Activated CD4-positive, alpha-beta T cell treated with anti-CD3 and anti-CD28 coated beads, Interleukin-2, amount 50 U/mL, for 1 hour (primary cell): ENCODE measurements around the gene CD55.

Experiments used
- DNase-seq: peaks from one replicate; pipeline ENCODE4 v3.0.0-alpha.2; 2020

Gene CD55

GRCh38 chr1:207331354-207332313, 10.2 kb downstream of the CD55 start:
- DNase-seq: no peak

DNA sequence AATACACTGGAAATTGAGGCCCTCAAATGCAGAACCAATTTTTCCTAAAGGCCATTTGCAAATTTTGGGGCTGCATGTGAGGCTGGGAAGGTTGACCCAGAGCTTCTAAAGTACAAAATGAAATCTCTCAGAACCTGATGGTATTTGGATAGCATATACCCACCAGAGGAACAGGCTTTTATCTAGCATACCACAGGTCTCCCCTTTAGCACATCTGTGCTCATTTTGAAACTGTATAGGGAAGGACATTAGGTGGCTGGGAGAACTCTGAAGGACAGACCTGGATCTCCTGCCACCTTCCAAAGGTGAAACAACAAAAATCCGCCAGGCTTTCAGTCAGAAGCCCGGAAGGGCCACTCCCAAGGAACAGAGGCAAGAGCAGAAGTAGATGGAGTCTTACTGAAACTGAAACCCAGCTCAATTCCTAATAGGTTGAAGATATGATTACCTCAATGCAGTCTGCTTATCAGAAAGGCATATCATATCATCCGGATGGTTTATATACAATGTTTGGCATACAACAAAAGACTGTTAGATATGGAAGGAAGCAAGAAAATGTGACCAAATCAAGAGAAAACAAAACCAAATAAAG, 11.6 kb downstream of the CD55 start:
- DNase-seq: no peak

DNA sequence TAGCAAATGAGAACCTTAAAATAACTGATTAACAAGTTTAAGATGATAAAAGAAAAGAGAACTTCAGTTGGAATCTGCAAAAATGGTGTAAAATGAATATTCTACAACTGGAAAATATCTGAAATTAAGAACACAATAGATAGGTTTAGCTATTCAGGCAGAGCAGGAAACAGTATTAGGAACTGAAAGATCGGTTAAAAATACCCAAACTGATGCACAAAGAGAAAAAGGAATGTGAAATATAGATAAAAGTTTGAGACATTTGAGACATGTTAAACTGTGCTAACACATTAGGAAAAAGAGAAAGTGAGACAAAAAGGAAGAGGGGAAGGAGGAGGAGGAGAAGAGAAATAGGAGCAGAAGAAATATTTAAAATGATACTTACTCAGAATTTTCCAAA, 12.1 kb downstream of the CD55 start:
- no peak for DNase-seq

DNA sequence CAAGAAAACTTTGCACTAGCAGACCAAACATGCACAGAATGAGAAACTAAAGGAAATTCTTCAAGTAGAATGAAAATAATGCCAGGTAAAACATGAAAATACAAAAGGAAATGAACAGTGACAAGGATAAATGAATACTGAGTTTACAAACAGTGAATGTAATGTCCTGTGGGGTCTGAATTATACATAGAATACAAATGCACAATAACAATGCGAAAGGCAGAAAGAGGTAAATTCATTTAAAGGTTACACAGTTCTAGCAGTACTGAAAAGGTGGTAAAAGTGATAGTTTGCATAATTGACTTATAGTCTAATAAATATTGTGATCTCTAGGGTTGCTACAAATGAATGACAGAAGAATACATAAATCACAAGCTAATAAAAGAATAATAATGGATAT, 12.9 kb downstream of the CD55 start:
- no peak for DNase-seq

DNA sequence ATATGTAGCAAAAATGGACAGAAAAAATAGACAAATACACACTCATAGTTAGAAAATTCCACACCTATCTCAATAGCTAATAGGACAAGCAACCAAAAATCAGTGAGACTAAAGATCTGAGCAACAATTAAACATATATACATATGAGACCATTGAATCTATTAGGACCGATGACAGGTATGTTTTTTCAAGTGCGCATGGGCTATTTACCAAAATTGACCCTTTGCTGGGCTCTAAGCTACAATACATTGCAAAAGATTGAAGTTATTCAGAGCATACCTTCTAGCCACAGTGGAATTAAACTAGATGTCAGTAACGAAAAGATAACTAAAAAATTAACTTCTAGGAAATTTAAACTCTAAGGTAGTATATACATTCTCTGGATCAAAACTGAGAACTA, 13.7 kb downstream of the CD55 start:
- DNase-seq: no peak

DNA sequence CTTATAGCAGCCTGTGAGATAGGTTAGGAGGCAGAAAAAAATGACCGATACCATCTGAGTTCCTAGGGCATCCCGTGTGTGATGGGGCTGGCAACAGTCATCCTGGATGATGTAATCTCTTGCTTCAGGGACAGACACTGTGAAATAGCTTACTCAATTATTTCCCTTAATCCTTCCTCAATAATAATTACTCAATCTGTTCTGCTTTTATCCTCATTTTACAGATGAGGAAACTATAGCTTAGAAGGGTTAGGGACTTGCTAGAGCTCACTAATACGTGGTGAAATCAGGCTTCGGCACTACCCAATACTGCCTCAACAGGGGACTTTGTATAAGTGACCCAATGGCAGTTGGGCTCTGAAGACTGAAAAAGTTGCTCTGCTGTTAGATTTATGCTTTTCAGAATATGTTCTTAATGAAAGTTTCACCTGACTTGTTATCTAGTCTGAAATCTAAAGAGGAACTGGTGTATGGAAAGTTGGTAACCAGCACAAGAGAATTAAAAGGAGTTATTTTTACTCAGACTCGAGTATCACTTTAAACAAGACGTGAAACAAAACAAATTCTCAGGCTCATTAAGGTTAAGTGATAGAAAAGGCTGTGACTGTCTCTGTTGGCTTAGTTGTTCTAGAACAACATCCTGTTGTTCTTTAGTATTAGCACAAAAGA, 14.4 kb downstream of the CD55 start:
- peak; percentile 11 for DNase-seq

DNA sequence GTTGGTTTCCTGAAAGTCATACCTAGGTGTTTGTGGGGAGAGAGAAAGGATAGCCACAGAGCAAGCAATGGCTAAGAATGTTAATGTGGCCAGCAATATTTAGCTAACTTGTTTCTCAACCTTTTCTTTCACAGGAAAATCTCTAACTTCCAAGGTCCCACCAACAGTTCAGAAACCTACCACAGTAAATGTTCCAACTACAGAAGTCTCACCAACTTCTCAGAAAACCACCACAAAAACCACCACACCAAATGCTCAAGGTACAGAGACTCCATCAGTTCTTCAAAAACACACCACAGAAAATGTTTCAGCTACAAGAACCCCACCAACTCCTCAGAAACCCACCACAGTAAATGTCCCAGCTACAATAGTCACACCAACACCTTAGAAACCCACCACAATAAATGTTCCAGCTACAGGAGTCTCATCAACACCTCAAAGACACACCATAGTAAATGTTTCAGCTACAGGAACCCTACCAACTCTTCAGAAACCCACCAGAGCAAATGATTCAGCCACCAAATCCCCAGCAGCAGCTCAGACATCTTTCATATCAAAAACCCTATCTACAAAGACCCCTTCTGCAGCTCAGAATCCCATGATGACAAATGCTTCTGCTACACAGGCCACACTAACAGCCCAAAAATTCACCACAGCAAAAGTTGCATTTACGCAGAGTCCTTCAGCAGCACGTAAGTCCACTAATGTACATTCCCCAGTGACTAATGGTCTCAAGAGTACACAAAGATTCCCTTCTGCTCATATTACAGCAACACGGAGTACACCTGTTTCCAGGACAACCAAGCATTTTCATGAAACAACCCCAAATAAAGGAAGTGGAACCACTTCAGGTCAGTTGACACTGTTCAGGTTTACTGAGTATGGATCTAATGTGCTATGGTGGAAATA, 15.3 kb downstream of the CD55 start:
- DNase-seq: no peak

GRCh38 chr1:207342332-207342731, 20.9 kb downstream of the CD55 start:
- DNase-seq: no peak

DNA sequence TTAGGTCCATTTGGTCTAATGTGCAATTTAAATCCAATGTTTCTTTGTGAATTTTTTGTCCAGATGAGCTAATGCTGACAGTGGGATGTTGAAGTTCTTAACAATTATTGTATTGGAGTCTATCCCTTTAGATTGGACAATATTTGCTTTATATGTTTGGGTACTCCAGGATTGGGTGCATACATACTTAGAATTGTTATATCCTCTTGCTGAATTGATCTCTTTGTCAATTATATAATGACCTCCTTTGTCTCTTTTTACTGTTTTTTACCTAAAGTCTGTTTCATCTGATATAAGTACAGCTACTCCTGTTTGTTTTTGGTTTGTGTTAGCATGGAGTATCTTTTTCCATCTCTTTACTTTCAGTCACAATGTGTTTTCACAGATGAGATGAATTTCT, 22.2 kb downstream of the CD55 start:
- DNase-seq: no peak

DNA sequence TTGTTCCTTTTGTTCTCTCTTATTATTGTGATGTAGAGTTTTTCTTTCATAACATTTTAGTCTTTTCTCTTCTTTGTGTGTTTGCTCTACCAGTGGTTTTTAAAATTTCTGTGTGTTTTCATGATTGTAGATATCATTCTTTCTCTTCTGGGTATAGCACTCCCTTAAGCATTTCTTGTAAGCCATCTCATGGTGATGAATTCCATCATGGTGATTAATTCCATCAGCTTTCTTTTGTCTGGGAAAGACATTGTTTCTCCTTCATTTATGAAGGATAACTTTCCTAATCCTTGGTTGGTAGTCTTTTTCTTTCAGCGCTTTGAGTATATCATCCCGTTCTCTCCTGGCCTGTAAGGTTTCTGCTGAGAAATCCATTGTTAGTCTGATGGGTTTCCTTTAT, 22.7 kb downstream of the CD55 start:
- no peak for DNase-seq

GRCh38 chr1:207345644-207346477, 24.4 kb downstream of the CD55 start:
- no peak for DNase-seq

- DNase-seq: no peak
Observed at GRCh38 chr1:207346513-207346912, 25.0 kb downstream of the CD55 start.

DNA sequence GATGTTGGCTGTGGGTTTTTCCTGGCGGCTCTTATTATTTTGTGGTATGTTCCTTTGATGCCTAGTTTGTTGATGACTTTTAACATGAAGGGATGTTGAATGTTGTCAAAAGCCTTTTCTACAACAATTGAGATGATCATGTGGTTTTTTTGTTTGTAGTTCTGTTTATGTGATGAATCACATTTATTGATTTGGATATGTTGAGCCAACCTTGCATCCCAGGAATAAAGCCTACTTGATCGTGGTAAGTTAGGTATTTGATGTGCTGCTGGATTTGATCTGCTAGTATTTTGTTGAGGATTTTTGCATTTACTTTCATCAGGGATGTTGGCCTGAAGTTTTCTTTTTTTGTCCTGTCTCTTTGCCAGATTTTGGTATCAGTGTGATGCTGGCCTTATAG, 28.5 kb downstream of the CD55 start:
- no peak for DNase-seq

DNA sequence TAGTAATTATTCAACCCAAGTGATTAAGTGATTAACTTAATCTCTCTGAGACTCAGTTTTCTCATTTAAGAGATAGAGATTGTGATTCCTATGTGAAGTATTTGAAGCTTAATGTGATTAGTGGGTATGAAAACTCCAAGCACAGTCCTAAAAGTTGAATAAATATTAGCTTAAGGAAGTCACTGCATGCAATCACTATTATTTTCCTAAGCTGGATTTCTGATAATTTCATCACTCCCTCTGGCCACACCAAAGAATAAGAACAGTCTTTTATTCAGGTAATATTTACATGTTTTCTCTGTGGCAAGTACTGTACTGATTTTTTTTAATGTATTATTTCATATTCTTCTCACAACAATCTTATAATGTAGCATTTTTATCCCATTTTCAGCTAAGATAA, 31.1 kb downstream of the CD55 start:
- no peak for DNase-seq

GRCh38 chr1:207355060-207355459, 33.6 kb downstream of the CD55 start:
- no peak for DNase-seq

DNA sequence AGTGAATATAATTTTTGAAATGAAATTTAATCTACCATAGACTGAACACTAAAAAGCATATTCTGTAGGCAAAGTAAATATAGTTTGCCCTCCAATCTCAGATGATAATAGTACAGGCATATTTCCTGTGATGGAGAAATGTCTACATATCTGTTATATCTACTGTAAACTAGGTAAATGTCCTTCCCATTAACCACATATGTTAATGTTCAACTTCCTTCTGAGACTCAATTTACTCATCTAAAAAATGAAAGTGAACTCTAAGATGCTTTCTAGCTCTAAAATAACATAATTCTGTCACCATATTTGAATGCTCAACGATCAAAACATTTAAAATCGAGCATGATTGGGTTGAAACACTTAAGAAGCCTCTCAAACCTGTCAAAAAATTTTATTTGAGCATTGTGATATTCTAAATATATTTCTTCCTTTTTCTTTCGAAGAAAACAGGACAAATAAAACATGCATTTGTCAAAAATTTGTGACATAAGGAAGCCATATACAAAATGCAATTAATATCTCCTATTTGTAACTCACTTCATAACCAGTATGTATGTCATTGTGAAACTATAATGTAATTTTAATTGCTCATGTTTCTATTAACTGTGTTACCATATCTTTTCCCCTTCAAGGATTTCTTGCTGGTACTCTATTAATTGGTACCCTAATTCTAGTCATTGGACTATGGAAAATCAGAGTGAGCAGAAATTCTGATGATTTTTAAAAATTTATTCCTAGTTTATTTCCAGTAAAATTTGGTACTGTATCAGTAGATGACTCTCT, 34.2 kb downstream of the CD55 start:
- DNase-seq: no peak

GRCh38 chr1:207361029-207361428, 39.6 kb downstream of the CD55 start:
- DNase-seq: no peak

DNA sequence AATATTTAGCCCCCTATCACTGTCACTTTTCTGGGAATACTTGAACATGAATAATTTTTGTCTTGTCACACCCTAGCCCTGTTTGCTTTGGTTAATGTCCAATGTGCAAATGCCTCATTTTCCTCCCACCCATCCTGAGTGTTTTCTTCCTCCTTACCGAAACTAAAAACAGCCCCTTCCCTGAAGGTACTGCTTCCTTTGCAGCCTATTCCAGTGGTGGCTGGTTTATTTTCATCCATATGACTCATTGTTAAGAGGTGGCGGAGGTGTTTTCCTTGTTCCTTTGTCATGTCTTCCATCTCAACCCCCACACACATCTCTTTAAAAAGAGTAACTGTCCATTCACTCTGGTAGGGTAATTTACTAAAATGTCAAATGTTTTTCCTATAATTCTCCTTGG, 40.4 kb downstream of the CD55 start:
- DNase-seq: no peak

DNA sequence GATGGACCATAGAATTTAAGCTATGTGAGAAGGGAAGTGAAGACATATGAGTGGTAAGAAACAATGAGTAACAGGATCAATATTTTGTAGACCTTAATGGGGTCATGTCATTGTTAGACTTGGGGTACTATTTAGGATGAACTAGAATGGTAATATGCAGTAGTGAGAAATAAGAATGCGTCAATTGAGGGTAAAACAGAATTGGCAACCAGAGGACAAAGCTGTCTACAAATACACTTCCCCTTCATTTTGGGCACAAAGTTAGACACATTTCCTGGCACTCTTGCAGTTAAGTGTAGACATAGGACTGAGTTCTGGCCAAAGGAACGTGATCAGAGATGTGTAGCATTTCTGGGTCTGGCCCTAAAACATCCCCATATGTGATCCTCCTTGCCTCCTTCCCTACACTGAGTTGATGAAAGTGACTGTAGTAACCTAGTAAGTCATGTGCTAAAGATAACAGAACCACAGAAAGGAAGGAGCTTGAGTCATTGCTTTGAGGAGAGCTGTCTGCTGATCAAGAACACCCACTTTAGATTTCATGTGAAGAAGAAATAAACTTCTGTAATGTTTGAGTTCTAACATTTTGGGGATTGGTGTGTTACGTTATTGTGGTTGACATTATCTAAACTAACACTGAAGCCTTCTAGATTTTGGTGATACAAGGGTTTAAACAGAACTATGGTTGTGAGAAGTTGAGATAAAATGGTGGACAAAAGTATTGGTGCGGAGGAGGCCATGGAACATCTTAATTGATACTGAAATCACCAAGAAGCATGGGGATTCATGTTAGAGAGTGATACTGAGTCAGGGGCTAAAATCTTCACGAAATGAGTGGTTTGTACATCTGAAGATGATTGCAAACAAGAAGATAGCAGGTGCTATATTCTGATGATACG, 41.7 kb downstream of the CD55 start:
- no peak for DNase-seq

DNA sequence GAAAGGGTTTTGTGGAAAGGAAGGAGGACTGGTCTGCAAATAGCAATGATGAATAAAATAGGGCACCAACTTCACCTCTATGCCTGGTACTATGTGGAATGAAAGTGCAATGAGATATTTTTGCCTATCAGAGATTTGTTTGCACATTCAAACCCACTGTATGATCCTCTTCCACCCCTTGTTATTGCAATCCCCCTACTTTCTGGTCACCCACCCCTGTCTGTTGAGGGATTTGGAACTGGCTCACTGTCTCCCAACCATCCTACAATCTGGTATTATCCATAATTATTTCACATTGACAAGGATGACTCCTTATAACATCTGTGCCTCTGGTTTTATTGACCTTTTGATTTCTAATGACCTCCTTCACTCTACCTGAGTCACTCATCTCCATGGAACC, 42.4 kb downstream of the CD55 start:
- DNase-seq: no peak
